Measurements from ENCODE around the gene AP2M1. TPM values are rescaled to one million over a fixed set of nuclear protein-coding genes. Genes with fewer than 3 reads are reported as not detected.
A peak's percentile ranks its signal among the peaks of the same experiment; 100 is the strongest.

Gene AP2M1
- total and polyA plus RNA-seq, 4 donors: 71.9 to 200 (median 135) TPM

DNA sequence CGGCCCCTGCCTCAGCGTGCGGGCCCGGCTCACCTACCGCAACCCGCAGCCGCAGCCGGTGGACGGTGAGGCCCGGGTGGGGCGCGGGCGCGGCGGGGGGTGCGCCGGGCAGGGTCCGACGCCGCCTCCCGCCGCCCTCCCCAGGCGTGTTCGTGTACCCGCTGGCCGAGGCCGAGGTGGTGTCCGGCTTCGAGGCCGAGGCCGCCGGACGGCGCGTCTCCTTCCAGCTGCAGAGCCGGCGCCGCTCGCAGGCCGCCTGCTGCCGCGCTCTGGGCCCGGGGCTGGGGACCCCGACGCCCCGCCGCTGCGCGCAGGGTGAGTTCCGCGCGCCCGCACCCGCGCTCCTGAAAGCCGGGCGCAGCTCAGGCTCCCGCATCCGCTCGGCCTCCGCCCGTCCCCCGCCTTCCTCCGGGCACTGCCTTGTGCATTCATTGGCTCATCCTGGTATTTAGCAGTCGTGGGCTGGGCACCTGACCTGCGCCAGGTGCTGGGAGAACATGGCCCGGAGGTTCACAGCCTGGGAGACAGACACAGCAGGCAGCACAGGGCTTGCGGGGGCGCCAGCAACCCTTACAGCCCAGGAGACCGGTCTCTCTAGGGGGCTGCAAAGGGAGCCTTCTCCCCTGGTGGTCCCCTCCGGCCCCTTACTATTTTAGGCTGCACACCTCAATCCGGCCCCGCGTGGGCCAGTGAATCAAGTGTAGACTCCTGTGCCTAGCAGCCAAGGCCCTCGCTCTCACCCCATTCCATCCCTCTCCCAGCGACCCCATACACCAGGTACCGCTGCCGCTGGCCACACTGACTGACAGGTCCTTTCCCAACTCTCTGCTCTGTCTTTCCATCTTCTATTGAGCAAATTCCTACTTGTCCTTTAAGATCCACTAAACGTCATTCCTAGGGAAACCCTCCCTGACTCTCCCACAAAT lies 56.2 kb downstream of the AP2M1 start:
- peak overlapping the region in 1 of 3 donors; percentile 46 for H3K4me3 ChIP-seq (ENCODE audit: low read depth in 1 of 3, low read length in 3 of 3)
- no peak overlapping the region for H3K27ac ChIP-seq (ENCODE audit: low read depth in 1 of 2, low read length in 2 of 2)
- no peak for DNase-seq (ENCODE audit: low spot score)
- peaks cover 0 to 7% (median 5%) of the 10 kb centered on the region in 4 donors for H3K27me3 ChIP-seq (ENCODE audit: control insufficient read depth in 4 of 4, insufficient read depth in 4 of 4, low read length in 3 of 4)
- 7% methylated on average over 79 of the region's 79 CpGs for WGBS
- H3K36me3 ChIP-seq (ENCODE audit: control insufficient read depth in 4 of 4, insufficient read depth in 3 of 4, low read depth in 1 of 4, low read length in 3 of 4): no peaks in the 10 kb centered on the region
- peaks cover 12 to 22% (median 15%) of the 10 kb centered on the region in 4 donors for H3K4me1 ChIP-seq (ENCODE audit: control insufficient read depth in 4 of 4, insufficient read depth in 4 of 4, low read length in 3 of 4)
- TF ChIP-seq NR2F2 (IDR thresholded peaks at IDR 0.05) (no peak), RAD21 (IDR thresholded peaks at IDR 0.05) (no peak), RXRA (IDR thresholded peaks at IDR 0.05) (no peak), TAF1 (conservative IDR thresholded peaks at IDR 0.05) (no peak), GABPA (IDR thresholded peaks at IDR 0.05 in 1 of 2, conservative IDR thresholded peaks at IDR 0.05 in 1 of 2) (no peak), HNF4G (IDR thresholded peaks at IDR 0.05) (no peak), YY1 (IDR thresholded peaks at IDR 0.05) (no peak), EGR1 (IDR thresholded peaks at IDR 0.05; ENCODE audit: low read depth in 2 of 2) (no peak), FOXA1 (IDR thresholded peaks at IDR 0.05) (no peak), ZBTB33 (IDR thresholded peaks at IDR 0.05) (no peak)
- TF ChIP-seq, protein P1, sequence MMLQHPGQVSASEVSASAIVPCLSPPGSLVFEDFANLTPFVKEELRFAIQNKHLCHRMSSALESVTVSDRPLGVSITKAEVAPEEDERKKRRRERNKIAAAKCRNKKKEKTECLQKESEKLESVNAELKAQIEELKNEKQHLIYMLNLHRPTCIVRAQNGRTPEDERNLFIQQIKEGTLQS (IDR thresholded peaks at IDR 0.05): no peak
- TF ChIP-seq, protein P2, sequence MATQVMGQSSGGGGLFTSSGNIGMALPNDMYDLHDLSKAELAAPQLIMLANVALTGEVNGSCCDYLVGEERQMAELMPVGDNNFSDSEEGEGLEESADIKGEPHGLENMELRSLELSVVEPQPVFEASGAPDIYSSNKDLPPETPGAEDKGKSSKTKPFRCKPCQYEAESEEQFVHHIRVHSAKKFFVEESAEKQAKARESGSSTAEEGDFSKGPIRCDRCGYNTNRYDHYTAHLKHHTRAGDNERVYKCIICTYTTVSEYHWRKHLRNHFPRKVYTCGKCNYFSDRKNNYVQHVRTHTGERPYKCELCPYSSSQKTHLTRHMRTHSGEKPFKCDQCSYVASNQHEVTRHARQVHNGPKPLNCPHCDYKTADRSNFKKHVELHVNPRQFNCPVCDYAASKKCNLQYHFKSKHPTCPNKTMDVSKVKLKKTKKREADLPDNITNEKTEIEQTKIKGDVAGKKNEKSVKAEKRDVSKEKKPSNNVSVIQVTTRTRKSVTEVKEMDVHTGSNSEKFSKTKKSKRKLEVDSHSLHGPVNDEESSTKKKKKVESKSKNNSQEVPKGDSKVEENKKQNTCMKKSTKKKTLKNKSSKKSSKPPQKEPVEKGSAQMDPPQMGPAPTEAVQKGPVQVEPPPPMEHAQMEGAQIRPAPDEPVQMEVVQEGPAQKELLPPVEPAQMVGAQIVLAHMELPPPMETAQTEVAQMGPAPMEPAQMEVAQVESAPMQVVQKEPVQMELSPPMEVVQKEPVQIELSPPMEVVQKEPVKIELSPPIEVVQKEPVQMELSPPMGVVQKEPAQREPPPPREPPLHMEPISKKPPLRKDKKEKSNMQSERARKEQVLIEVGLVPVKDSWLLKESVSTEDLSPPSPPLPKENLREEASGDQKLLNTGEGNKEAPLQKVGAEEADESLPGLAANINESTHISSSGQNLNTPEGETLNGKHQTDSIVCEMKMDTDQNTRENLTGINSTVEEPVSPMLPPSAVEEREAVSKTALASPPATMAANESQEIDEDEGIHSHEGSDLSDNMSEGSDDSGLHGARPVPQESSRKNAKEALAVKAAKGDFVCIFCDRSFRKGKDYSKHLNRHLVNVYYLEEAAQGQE (IDR thresholded peaks at IDR 0.05): no peak
- TF ChIP-seq, protein P3, sequence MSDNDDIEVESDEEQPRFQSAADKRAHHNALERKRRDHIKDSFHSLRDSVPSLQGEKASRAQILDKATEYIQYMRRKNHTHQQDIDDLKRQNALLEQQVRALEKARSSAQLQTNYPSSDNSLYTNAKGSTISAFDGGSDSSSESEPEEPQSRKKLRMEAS (IDR thresholded peaks at IDR 0.05): no peak
- no peaks in the 10 kb centered on the region for H3K9me3 ChIP-seq (ENCODE audit: control insufficient read depth in 4 of 4, low read length in 3 of 4)
- H3K9ac ChIP-seq (ENCODE audit: low read depth in 1 of 2, low read length in 2 of 2): no peak overlapping the region

DNA sequence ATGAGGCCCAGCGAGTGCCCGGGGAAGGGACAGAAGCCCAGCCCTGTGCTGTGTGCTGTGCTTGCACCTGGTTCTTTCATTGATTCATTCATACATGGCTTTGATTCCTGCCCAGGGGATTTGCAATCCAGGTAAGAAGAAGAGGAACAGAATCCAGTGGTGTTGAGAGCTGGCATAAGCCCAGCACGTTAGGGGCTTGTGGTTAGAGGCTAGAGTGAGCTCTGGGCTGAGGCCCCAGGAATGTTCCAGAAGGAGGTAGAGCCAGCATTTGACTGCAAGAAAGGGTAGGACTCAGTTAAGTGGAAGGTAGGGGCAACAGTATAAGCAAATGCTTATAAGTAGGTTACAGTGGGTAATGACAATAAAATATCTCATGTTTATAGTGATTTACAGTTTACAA lies 57.0 kb downstream of the AP2M1 start:
- DNase-seq (ENCODE audit: low spot score): no peak
- WGBS: 75% methylated on average over 3 of the region's 3 CpGs
- Histone ChIP-seq H3K9me3 (ENCODE audit: control insufficient read depth in 4 of 4, low read length in 3 of 4) (no peaks in the 10 kb centered on the region), H3K9ac (ENCODE audit: low read depth in 1 of 2, low read length in 2 of 2) (no peak overlapping the region), H3K36me3 (ENCODE audit: control insufficient read depth in 4 of 4, insufficient read depth in 3 of 4, low read depth in 1 of 4, low read length in 3 of 4) (no peaks in the 10 kb centered on the region), H3K4me3 (ENCODE audit: low read depth in 1 of 3, low read length in 3 of 3) (no peak overlapping the region), H3K27ac (ENCODE audit: low read depth in 1 of 2, low read length in 2 of 2) (no peak overlapping the region), H3K27me3 (ENCODE audit: control insufficient read depth in 4 of 4, insufficient read depth in 4 of 4, low read length in 3 of 4) (peaks cover 0 to 7% (median 5%) of the 10 kb centered on the region in 4 donors), H3K4me1 (ENCODE audit: control insufficient read depth in 4 of 4, insufficient read depth in 4 of 4, low read length in 3 of 4) (peaks cover 12 to 22% (median 15%) of the 10 kb centered on the region in 4 donors)
- no peak for TF ChIP-seq RXRA (IDR thresholded peaks at IDR 0.05)
- no peak for TF ChIP-seq JUND (IDR thresholded peaks at IDR 0.05)
- TF ChIP-seq, protein P1 (IDR thresholded peaks at IDR 0.05): no peak
- TF ChIP-seq, protein P3 (IDR thresholded peaks at IDR 0.05): no peak
- TF ChIP-seq FOXA2 (IDR thresholded peaks at IDR 0.05): no peak
- no peak for TF ChIP-seq RAD21 (IDR thresholded peaks at IDR 0.05)
- TF ChIP-seq HNF4A (conservative IDR thresholded peaks at IDR 0.05): no peak
- TF ChIP-seq NR2F2 (IDR thresholded peaks at IDR 0.05): no peak
- TF ChIP-seq, protein P4, sequence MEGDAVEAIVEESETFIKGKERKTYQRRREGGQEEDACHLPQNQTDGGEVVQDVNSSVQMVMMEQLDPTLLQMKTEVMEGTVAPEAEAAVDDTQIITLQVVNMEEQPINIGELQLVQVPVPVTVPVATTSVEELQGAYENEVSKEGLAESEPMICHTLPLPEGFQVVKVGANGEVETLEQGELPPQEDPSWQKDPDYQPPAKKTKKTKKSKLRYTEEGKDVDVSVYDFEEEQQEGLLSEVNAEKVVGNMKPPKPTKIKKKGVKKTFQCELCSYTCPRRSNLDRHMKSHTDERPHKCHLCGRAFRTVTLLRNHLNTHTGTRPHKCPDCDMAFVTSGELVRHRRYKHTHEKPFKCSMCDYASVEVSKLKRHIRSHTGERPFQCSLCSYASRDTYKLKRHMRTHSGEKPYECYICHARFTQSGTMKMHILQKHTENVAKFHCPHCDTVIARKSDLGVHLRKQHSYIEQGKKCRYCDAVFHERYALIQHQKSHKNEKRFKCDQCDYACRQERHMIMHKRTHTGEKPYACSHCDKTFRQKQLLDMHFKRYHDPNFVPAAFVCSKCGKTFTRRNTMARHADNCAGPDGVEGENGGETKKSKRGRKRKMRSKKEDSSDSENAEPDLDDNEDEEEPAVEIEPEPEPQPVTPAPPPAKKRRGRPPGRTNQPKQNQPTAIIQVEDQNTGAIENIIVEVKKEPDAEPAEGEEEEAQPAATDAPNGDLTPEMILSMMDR (IDR thresholded peaks at IDR 0.05; ENCODE audit: low read depth, low read length, missing input control): no peak
- TF ChIP-seq ZBTB33 (IDR thresholded peaks at IDR 0.05): no peak
- no peak for TF ChIP-seq SP1 (IDR thresholded peaks at IDR 0.05)
- TF ChIP-seq GABPA (IDR thresholded peaks at IDR 0.05 in 1 of 2, conservative IDR thresholded peaks at IDR 0.05 in 1 of 2): no peak
- no peak for TF ChIP-seq HNF4G (IDR thresholded peaks at IDR 0.05)
